Retina (tissue), 1 donor: ENCODE measurements around the gene CYP21A2.
"Not testable (repeated sequence)": the region's sequence is repeated elsewhere in the genome, so short reads cannot be mapped to it uniquely, and the experiment has no call there.

Experiments
- DNase-seq: peaks from one replicate; pipeline ENCODE4 v3.0.0-alpha.2; 2016

The CYP21A2 gene

DNA sequence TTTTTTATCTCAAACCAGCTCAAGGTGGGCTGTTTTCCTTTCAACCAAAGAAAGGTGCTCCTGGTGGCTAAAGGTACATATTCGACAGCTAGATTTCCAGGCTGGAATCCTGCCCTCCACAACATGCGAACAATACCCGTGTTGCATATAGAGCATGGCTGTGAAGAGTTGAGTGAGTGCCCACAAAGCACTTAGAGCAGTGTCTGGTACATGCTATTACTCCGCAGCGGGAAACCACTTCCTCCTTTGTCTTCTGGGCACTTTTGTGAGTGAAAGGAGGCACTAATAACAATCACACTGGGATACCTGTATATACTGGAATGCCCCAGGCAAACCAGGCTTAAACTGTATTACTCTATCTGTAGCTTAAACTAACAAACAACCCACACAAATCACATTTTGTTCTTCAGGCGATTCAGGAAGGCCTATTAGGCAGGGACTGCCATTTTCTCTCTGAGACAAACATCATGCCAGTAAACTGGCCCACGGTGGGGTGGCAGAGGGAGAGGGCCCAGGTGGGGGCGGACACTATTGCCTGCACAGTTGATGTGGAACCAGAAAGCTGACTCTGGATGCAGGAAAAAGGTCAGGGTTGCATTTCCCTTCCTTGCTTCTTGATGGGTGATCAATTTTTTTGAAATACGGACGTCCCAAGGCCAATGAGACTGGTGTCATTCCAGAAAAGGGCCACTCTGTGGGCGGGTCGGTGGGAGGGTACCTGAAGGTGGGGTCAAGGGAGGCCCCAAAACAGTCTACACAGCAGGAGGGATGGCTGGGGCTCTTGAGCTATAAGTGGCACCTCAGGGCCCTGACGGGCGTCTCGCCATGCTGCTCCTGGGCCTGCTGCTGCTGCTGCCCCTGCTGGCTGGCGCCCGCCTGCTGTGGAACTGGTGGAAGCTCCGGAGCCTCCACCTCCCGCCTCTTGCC lies at the start of gene CYP21A2:
CYP21A2 (plus strand) TSS at position 818 of the 927 bp plus-strand sequence; CDS start at position 826, 8 bp downstream.
- DNase-seq, result not testable (repeated sequence)

DNA sequence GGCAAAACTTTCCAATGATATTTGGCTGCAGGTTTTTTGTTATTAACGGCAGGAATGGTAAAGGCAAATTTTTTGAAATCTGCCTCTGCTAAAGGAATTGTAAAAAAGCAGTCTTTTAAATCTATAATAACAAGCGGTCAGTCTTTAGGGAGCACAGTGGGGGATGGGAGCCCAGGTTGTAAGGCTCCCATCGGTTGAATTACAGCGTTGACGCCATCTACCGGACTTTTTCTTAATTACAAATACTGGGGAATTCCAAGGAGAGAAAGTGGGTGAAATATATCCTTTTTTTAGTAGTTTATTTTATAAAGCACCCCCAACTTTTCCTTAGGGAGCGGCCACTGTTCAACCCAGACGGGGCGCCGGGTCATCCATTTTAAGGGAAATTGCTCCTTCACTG lies 48.9 kb upstream of the CYP21A2 start:
- not testable (repeated sequence) for DNase-seq

DNA sequence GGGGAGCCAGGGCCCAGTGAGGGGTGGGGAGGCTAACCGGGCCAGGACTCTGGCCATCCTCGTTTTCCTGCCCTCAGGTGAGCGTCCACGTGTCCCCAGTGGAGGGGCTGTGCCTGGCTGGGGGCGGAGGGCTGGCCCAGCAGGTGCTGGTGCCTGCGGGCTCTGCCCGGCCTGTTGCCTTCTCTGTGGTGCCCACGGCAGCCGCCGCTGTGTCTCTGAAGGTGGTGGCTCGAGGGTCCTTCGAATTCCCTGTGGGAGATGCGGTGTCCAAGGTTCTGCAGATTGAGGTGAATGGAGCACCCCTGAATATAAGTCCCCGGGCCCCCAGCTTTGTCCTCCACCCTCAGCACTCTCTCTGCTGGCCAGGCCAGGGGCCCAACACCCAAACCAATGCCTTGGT lies 43.8 kb upstream of the CYP21A2 start:
- DNase-seq, result not testable (repeated sequence)

DNA sequence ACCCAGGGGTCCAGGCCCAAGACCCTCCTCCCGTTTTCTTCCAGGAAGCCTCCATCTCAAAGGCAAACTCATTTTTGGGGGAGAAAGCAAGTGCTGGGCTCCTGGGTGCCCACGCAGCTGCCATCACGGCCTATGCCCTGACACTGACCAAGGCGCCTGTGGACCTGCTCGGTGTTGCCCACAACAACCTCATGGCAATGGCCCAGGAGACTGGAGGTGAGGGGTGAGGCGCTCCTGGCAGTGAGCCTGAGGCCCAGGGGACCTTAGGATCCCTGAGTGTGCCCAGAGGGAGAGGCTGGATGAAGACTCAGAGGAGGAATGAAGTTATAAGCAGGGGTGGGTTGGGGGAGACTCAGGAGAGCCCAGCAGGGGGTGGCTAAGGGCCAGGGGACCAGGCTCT lies 41.8 kb upstream of the CYP21A2 start:
- DNase-seq, result not testable (repeated sequence)

DNA sequence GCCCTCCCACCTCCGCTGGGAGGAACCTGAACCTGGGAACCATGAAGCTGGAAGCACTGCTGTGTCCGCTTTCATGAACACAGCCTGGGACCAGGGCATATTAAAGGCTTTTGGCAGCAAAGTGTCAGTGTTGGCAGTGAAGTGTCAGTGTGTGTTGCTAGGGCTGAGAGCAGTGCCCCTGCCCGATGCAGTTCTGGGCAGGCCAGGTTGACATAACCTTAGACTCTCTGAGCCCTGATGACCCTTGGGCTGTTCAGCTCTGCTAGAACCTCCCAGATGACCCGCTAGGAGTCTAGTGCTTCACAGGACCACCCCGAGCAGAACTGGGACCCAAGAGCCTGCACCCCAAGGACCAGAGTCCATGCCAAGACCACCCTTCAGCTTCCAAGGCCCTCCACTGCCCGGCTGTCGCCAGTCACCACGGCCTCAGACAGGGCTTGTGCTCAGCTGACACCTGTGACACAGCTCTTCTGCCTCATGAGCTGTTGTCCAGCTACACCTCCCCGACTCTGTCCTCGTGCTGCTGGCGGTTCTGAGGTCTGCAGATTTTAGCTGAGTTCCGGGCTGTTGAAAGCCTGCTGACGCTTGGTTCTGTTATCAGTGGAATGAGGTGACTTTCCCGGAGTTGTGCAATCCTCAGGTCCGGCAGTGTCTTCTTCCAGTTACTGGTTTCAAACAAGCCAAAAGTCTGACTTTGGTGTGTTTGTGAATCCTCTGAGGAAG lies 35.5 kb upstream of the CYP21A2 start:
- DNase-seq, result not testable (repeated sequence)

DNA sequence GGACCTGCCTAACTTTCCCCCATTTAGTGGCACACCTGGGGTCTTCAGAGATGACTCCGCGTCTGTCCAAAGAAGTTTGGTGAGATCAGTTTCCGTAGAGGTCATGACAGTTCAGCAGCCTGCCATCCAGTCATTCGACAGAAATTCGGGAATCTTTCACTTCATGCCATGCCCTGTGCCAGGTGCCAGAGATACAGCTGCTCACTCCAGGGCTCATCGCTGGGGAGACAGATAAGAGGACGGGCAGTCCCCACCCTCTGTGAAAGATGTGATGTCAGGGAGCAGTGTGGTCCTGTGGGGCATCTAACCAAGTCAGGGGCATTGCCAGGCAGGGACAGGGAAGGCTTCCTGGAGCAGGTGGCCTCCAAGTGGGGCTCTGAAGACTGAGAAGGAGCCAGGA lies 34.9 kb upstream of the CYP21A2 start:
- DNase-seq, result not testable (repeated sequence)

DNA sequence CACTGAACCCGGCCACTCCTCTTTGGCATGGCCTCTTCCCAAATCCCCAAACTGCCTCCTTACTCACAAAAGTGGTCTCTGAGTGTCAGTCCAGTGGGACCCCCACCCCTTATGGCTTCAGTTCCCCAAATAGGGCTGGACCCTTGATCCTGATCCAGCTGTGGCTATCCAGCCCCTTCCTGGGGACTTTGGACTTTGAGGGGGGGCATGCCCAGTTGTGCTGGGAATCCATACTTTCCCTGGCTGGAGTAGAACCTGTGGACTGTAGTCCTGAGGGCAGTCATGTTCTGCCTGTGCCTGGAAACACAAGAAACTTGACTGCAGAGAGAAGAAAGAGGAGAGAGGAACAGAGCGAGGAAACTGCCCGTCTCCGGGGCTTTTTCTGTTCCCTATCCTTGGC lies 33.8 kb upstream of the CYP21A2 start:
- not testable (repeated sequence) for DNase-seq

DNA sequence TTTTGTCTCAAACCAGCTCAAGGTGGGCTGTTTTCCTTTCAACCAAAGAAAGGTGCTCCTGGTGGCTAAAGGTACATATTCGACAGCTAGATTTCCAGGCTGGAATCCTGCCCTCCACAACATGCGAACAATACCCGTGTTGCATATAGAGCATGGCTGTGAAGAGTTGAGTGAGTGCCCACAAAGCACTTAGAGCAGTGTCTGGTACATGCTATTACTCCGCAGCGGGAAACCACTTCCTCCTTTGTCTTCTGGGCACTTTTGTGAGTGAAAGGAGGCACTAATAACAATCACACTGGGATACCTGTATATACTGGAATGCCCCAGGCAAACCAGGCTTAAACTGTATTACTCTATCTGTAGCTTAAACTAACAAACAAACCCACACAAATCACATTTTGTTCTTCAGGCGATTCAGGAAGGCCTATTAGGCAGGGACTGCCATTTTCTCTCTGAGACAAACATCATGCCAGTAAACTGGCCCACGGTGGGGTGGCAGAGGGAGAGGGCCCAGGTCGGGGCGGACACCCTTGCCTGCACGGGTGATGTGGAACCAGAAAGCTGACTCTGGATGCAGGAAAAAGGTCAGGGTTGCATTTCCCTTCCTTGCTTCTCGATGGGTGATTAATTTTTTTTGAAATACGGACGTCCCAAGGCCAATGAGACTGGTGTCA lies 33.2 kb upstream of the CYP21A2 start:
- DNase-seq, result not testable (repeated sequence)

DNA sequence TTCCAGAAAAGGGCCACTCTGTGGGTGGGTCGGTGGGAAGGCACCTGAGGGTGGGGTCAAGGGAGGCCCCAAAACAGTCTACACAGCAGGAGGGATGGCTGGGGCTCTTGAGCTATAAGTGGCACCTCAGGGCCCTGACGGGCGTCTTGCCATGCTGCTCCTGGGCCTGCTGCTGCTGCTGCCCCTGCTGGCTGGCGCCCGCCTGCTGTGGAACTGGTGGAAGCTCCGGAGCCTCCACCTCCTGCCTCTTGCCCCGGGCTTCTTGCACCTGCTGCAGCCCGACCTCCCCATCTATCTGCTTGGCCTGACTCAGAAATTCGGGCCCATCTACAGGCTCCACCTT lies 32.7 kb upstream of the CYP21A2 start:
- not testable (repeated sequence) for DNase-seq

DNA sequence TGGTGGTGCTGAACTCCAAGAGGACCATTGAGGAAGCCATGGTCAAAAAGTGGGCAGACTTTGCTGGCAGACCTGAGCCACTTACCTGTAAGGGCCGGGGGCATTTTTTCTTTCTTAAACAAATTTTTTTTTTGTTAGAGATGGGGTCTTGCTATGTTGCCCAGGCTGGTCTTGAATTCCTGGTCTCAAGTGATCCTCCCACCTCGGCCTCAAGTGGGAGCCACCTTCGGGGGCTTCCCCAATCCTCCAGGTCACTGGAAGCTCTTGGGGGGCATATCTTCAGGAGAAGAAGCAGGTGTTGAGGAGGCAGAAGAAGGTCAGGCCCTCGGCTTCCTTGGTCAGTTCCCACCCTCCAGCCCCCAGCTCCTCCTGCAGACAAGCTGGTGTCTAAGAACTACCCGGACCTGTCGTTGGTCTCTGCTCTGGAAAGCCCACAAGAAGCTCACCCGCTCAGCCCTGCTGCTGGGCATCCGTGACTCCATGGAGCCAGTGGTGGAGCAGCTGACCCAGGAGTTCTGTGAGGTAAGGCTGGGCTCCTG lies 32.2 kb upstream of the CYP21A2 start:
- not testable (repeated sequence) for DNase-seq

DNA sequence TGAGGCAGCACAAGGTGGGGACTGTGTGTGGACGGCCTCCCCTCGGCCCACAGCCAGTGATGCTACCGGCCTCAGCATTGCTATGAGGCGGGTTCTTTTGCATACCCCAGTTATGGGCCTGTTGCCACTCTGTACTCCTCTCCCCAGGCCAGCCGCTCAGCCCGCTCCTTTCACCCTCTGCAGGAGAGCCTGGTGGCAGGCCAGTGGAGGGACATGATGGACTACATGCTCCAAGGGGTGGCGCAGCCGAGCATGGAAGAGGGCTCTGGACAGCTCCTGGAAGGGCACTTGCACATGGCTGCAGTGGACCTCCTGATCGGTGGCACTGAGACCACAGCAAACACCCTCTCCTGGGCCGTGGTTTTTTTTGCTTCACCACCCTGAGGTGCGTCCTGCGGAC lies 31.1 kb upstream of the CYP21A2 start:
- DNase-seq, result not testable (repeated sequence)

DNA sequence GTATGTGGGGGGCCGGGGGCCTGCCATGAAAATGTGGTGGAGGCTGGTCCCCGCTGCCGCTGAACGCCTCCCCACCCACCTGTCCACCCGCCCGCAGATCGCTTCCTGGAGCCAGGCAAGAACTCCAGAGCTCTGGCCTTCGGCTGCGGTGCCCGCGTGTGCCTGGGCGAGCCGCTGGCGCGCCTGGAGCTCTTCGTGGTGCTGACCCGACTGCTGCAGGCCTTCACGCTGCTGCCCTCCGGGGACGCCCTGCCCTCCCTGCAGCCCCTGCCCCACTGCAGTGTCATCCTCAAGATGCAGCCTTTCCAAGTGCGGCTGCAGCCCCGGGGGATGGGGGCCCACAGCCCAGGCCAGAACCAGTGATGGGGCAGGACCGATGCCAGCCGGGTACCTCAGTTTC lies 30.2 kb upstream of the CYP21A2 start:
- not testable (repeated sequence) for DNase-seq

DNA sequence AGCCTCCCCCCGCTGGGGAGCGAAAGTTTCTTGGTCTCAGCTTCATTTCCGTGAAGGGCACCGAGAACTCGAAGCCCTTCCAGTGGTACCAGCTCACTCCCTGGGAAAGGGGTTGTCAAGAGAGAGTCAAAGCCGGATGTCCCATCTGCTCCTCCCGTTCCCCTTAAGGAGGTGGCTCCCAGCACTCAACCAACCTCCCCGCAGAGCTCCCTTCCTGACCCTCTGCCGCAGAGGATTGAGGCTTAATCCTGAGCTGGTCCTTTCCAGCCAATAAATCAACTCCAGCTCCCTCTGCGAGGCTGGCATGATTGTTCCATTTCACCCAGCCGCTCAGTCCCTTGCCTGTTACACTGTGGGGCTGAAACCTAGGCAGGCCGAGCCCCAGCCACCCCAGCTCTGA lies 29.6 kb upstream of the CYP21A2 start:
- DNase-seq, result not testable (repeated sequence)

DNA sequence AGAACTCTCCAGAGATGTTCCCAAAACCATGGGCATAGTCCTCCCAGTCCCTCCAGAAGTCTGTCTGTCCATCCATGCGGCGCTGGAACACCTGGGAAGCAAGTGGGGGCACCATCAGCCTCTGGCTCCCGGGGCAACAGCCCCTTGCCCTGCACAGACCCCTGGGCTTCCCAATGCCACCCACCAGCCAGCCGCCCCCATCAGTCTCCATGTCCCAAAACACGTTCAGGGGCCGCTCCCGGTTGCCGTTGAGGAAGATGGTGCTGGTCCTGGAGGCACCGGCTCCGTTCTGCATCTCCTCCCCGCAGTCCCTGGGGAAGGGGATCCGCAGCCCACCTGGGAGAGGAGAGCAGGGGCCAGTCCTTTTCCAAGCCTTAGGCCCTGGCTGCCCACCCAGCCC lies 28.7 kb upstream of the CYP21A2 start:
- DNase-seq, result not testable (repeated sequence)

DNA sequence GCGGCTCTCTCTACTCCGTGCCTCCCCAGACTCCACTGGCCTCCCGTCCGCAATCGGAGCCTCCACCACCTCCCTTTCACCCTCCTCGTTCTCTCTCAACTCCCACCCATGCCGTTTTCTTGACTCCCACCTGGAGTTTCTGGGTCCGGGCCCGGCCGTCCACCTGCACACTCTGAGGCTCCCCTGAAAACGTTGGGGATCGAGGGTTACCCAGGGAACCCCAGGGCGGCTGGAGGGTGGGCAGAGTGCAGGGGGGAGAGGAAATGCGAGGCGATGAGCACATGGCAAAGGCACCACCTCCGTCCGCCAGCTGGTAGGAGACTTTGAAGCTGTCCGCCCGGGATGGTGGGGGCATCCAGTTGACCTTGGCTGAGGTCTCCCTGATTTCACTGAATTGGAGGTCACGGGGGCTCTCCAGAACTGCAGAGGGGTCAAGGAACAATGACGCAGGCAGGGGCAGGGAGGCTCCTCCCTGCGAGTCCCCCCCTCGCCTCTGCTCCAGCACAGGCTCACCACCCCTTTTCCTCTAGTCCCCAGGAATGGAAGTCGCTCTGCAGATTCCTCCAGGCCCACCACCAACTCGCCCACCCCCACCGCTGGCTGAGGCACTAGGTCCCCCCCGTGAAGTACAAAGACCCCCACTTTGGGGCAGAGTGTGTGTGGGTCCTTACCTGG lies 27.2 kb upstream of the CYP21A2 start:
- DNase-seq, result not testable (repeated sequence)

DNA sequence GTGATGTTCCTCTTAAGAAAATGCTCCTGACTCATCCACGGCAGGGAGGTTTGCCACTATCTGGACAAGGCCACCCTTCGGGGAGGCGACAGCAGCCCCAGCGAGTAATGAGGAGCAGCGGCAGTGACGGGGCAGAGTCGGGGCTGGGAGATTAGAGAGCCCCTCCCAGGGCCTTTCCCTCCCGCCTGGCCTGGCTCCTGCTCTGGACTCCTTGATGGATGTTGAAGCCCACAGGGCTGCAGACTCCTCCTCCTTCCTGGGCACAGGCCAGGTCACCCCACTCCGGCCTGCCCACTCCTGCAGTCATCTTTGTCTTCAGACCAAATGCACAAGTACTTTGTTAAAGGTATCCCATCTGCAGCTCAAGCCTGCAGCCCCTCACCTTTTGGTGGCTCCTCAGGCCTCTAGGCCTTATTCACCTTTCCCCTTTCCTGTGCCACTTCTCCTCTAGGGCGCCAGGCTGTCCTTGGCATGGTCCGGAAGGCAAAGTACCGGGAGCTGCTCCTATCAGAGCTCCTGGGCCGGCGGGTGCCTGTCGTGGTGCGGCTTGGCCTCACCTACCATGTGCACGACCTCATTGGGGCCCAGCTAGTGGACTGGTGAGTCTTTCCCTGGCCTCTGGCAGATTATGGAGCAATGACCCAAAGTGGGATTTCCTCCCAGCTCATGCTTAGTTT lies 25.1 kb upstream of the CYP21A2 start:
- DNase-seq, result not testable (repeated sequence)

DNA sequence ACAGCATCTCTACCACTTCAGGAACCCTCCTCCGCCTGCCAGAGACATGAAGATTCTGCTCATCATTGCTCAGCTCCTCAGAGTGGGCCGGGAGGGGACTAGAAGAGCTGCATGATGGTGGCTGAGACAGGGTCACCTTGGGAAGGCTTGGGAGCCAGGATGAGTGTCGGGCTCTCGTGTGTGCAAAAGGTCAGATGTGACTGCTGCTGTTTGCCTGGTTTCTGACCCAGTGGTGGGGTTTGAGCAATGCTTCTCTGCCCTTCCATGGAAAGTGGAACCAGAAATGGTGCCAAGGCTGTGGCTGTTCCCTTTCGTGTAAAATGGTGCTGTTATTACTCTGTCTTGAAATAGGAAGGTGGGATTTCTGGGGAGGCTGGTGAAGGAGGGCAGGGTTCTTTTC lies 24.5 kb upstream of the CYP21A2 start:
- DNase-seq, result not testable (repeated sequence)

DNA sequence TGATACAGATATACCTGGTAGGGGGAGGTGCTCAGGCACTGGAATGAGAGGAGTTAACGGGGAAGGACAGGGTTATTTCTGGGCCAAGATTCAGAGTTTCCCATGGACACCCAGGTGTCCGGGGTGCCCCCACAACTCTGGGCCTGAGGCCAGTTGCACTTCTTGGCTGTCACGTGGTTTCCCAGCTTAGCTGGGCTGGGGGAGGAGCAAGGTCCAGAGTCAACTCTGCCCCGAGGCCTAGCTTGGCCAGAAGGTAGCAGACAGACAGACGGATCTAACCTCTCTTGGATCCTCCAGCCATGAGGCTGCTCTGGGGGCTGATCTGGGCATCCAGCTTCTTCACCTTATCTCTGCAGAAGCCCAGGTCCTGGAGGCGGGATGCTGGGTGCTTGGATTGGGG lies 23.7 kb upstream of the CYP21A2 start, which contains the start of gene C4B:
C4B (plus strand) TSS at position 249 of the 400 bp plus-strand sequence; CDS start at position 300, 51 bp downstream.
- not testable (repeated sequence) for DNase-seq

DNA sequence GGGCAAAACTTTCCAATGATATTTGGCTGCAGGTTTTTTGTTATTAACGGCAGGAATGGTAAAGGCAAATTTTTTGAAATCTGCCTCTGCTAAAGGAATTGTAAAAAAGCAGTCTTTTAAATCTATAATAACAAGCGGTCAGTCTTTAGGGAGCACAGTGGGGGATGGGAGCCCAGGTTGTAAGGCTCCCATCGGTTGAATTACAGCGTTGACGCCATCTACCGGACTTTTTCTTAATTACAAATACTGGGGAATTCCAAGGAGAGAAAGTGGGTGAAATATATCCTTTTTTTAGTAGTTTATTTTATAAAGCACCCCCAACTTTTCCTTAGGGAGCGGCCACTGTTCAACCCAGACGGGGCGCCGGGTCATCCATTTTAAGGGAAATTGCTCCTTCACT lies 16.1 kb upstream of the CYP21A2 start:
- not testable (repeated sequence) for DNase-seq

DNA sequence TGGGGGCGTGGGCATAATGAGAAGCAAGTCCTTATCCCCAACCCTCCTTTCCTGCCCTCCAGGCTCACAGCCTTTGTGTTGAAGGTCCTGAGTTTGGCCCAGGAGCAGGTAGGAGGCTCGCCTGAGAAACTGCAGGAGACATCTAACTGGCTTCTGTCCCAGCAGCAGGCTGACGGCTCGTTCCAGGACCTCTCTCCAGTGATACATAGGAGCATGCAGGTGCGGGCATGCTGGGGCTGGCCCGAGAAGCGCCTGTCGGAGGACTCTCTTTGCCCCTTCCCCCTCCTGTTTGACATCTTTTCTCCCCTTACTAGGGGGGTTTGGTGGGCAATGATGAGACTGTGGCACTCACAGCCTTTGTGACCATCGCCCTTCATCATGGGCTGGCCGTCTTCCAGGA lies 9.6 kb upstream of the CYP21A2 start:
- not testable (repeated sequence) for DNase-seq

DNA sequence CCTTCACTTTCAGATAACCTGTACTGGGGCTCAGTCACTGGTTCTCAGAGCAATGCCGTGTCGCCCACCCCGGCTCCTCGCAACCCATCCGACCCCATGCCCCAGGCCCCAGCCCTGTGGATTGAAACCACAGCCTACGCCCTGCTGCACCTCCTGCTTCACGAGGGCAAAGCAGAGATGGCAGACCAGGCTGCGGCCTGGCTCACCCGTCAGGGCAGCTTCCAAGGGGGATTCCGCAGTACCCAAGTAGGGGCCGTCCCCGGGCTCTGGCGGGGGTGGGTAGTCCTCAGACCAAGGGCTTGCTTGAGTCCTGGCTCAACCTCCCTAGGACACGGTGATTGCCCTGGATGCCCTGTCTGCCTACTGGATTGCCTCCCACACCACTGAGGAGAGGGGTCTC lies 8.7 kb upstream of the CYP21A2 start:
- not testable (repeated sequence) for DNase-seq
